Mesangial cell (primary cell): ENCODE measurements around the gene PMAIP1. TPM values are rescaled to one million over a fixed set of nuclear protein-coding genes. Genes with fewer than 3 reads are reported as not detected.

Source experiments
- total RNA-seq: library from RNA; depleted of rRNA; stranded (reverse); fragments of >200 nt; gene quantifications from 2 replicates; pipeline ENCODE4 v1.2.3, GENCODE V29; 2015

PMAIP1 gene
- 37.6 and 64.2 TPM in 2 replicates for total RNA-seq

DNA sequence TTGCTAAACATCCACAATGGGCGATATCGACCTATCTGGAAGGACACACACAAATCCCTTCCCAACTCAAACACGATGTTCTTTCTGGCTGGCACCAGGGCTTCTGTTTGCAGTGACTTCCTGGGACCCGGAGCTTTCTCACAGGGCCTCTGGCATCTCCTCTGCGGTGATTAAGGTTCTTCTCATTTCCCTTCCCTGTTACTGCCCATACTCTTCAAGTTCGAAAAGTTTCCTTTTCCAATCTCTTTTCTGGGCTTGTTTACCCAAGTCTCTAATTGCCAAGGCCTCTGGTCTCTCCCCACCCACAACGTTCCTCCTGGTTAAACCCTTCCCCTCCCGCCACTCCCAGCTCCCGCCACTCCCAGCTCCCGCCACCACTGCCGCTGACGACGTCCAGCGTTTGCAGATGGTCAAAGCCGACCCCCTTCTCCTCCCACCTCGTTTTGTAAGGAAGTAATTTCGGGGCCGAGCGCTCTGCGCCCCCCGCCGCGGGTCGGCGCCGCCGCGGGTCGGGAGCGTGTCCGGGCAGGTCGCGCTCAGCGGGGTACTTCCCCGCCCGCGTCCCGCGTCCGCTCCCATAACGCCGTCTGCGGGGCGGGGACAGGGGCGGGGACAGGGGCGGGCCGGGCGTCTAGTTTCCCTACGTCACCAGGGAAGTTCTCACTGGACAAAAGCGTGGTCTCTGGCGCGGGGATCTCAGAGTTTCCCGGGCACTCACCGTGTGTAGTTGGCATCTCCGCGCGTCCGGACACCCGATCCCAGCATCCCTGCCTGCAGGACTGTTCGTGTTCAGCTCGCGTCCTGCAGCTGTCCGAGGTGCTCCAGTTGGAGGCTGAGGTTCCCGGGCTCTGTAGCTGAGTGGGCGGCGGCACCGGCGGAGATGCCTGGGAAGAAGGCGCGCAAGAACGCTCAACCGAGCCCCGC, at the start of gene PMAIP1:
Gene PMAIP1 (plus strand): TSS at position 699 of the 924 bp plus-strand sequence. CDS start 182 bp downstream, at position 881.

Other genes starting within 250 kb of the PMAIP1 start
- 5.1 and 14.0 TPM in 2 replicates for gene CCBE1, start 202.6 kb upstream of the PMAIP1 start, total RNA-seq